Endothelial cell of umbilical vein (primary cell): ENCODE measurements around the gene SMAD3. TPM values are rescaled to one million over a fixed set of nuclear protein-coding genes. Genes with fewer than 3 reads are reported as not detected.

Source experiments
- BruUV-seq: library from RNA; stranded (reverse); fragments of 400-500 nt; replicated peaks from 2 replicates; lab custom pipeline; 2021; lab: Mats Ljungman, UMichigan
- CTCF ChIA-PET: fragments of 300-600, 350-600 bp; sonication (Branson Sonifier 250); formaldehyde crosslinking; loops from one replicate; lab custom pipeline; 2021; ENCODE audit warnings: antibody characterized with exemption, inconsistent platforms; lab: Charles Lee
- POLR2A ChIA-PET: fragments of 300-600, 350-600 bp; sonication (Branson Sonifier 250); formaldehyde crosslinking; loops from one replicate; lab custom pipeline; 2021; ENCODE audit warnings: antibody characterized with exemption, inconsistent platforms; lab: Charles Lee
- DNase-seq: peaks from one replicate; pipeline ENCODE4 v3.0.0-alpha.2; 2011; ENCODE audit warnings: low read depth, low spot score
- FAIRE-seq: peaks from 2 replicates; lab custom pipeline; 2011; peaks lifted over from hg19 to GRCh38; lab: Jason Lieb, UNC
- H2AFZ ChIP-seq: 2 replicates; pipeline ENCODE4 v1.6.0; 2012; ENCODE audit warnings: low read depth, low read length, control low read depth, inconsistent platforms
- H3K27ac ChIP-seq: 2 replicates; pipeline ENCODE4 v1.5.1; 2011; ENCODE audit warnings: low read depth, mild to moderate bottlenecking, control low read depth, low read length, moderate library complexity; ENCODE audit not compliant: insufficient read depth
- H3K27me3 ChIP-seq, 2 experiments: 2 replicates each; pipeline versions ENCODE4 v1.6.0 to v1.6.1; 2011; ENCODE audit warnings: low read length in 2 of 2, mixed read lengths in 1 of 2; ENCODE audit not compliant: control insufficient read depth in 2 of 2, insufficient read depth in 2 of 2
- H3K36me3 ChIP-seq, 2 experiments: 2 replicates in 1 of 2; 3 replicates in 1 of 2; pipeline ENCODE4 v1.5.1; 2011; ENCODE audit warnings: low read length in 2 of 2, mild to moderate bottlenecking in 1 of 2, moderate library complexity in 1 of 2; ENCODE audit not compliant: control insufficient read depth in 2 of 2, insufficient read depth in 2 of 2; ENCODE audit errors: extremely low read depth in 1 of 2
- H3K4me1 ChIP-seq: 3 replicates; pipeline ENCODE4 v1.5.1; 2011; ENCODE audit warnings: mild to moderate bottlenecking, low read length; ENCODE audit not compliant: control insufficient read depth, insufficient read depth; ENCODE audit errors: extremely low read depth
- H3K4me2 ChIP-seq: 2 replicates; pipeline ENCODE4 v1.6.1; 2011; ENCODE audit warnings: low read length, control low read depth, mixed read lengths; ENCODE audit not compliant: insufficient read depth
- H3K4me3 ChIP-seq, 3 experiments: fragments of 200-600 bp in 1 of 3; sonication (generic), shearing (Covaris generic) in 1 of 3; replicated peaks in 1 of 3; 2 replicates each; pipeline ENCODE4 v1.5.1; 2011 to 2016; ENCODE audit warnings: control low read depth in 3 of 3, low read length in 3 of 3, mild to moderate bottlenecking in 2 of 3, inconsistent platforms in 1 of 3, low read depth in 1 of 3, moderate library complexity in 1 of 3; ENCODE audit not compliant: insufficient read depth in 1 of 3
- H3K79me2 ChIP-seq: 2 replicates; pipeline ENCODE4 v1.6.0; 2012; ENCODE audit warnings: low read length, inconsistent platforms; ENCODE audit not compliant: control insufficient read depth, insufficient read depth
- H3K9ac ChIP-seq: replicated peaks from 2 replicates; pipeline ENCODE3; 2011; ENCODE audit warnings: low read length, control low read depth; ENCODE audit not compliant: insufficient read depth; ENCODE audit errors: extremely low read depth
- H3K9me1 ChIP-seq: replicated peaks from 3 replicates; pipeline ENCODE4 v1.6.0; 2011; ENCODE audit warnings: mild to moderate bottlenecking, low read length; ENCODE audit not compliant: control insufficient read depth, insufficient read depth; ENCODE audit errors: extremely low read depth
- H3K9me3 ChIP-seq: replicated peaks from 2 replicates; pipeline ENCODE4 v1.5.1; 2012; ENCODE audit warnings: low read length, inconsistent platforms; ENCODE audit not compliant: control insufficient read depth, insufficient read depth
- H4K20me1 ChIP-seq: replicated peaks from 2 replicates; pipeline ENCODE3; 2011; ENCODE audit warnings: mild to moderate bottlenecking, low read length; ENCODE audit not compliant: control insufficient read depth, insufficient read depth; ENCODE audit errors: extremely low read depth
- EZH2 ChIP-seq: IDR thresholded peaks from 2 replicates; pipeline ENCODE4 v1.6.1; 2012; ENCODE audit warnings: borderline replicate concordance, low read depth, mild to moderate bottlenecking, moderate library complexity, low read length, inconsistent platforms; ENCODE audit not compliant: severe bottlenecking
- FOS ChIP-seq: IDR thresholded peaks from 2 replicates; pipeline ENCODE4 v1.6.1; 2011; ENCODE audit warnings: mild to moderate bottlenecking, low read length, moderate library complexity, borderline replicate concordance; ENCODE audit not compliant: insufficient read depth
- GATA2 ChIP-seq: IDR thresholded peaks from 2 replicates; pipeline ENCODE4 v1.7.0; 2011; ENCODE audit warnings: low read depth, mild to moderate bottlenecking, moderate library complexity, mixed read lengths, low read length; ENCODE audit not compliant: insufficient read length, insufficient read depth
- JUN ChIP-seq: IDR thresholded peaks from 2 replicates; pipeline ENCODE4 v1.6.1; 2011; ENCODE audit warnings: borderline replicate concordance, low read depth; ENCODE audit not compliant: insufficient read length, insufficient read depth
- MYC ChIP-seq: IDR thresholded peaks from one replicate; pipeline ENCODE4 v1.6.1; 2011; ENCODE audit warnings: mild to moderate bottlenecking, low read depth, low read length
- POLR2A ChIP-seq: IDR thresholded peaks from 2 replicates; pipeline ENCODE4 v1.6.1; 2012; ENCODE audit warnings: low read depth, mild to moderate bottlenecking, control low read depth, low read length
- POLR2AphosphoS5 ChIP-seq: IDR thresholded peaks from 2 replicates; pipeline ENCODE4 v1.6.1; 2012; ENCODE audit warnings: low read depth, mild to moderate bottlenecking, control low read depth, low read length, moderate library complexity; ENCODE audit not compliant: insufficient read depth
- dilution Hi-C: fragments of 300-500 bp; cut with MboI; formaldehyde crosslinking; loops from one replicate; pipeline ENCODE4 v1.15.0; 2019; ENCODE audit warnings: low sequenced_read_pairs; ENCODE audit not compliant: extremely low pct_ligation_motif_present
- intact Hi-C: fragments of 100-400 bp; cut with micrococcal nuclease; formaldehyde crosslinking; loops from one replicate; pipeline ENCODE4 v1.10.0; 2022
- polyA plus RNA-seq, 4 experiments: library from polyadenylated mRNA; depleted of rRNA in 3 of 4; stranded (reverse) in 3 of 4; unstranded in 1 of 4; fragments of >200 nt; gene quantifications; 2 replicates each; pipeline versions ENCODE4 v1.2.1 to v1.2.3, GENCODE V29; 2011 to 2012; ENCODE audit warnings: missing spikeins in 1 of 4
- total RNA-seq: library from RNA; stranded (reverse); gene quantifications from 2 replicates; pipeline ENCODE4 v1.2.3, GENCODE V29; 2021
- TF ChIP-seq, protein P1 (sequence below): IDR thresholded peaks from 2 replicates; pipeline ENCODE4 v1.6.1; 2011; ENCODE audit not compliant: insufficient read depth, insufficient read length
- TF ChIP-seq, protein P2 (sequence below), 2 donors: IDR thresholded peaks; 1 replicate in 1 of 2; 2 replicates in 1 of 2; pipeline ENCODE4 v1.5.1; 2011; ENCODE audit warnings: low read length in 2 of 2, mild to moderate bottlenecking in 2 of 2, moderate library complexity in 2 of 2, control low read depth in 1 of 2, inconsistent platforms in 1 of 2, low read depth in 1 of 2; ENCODE audit not compliant: insufficient read depth in 1 of 2; ENCODE audit errors: extremely low read depth in 1 of 2

Gene SMAD3
- total and polyA plus RNA-seq, 2 donors (not counting 3 experiments of a cell fraction or from before 2014, with no cell fraction given), result 56.4 to 88.2 TPM

DNA sequence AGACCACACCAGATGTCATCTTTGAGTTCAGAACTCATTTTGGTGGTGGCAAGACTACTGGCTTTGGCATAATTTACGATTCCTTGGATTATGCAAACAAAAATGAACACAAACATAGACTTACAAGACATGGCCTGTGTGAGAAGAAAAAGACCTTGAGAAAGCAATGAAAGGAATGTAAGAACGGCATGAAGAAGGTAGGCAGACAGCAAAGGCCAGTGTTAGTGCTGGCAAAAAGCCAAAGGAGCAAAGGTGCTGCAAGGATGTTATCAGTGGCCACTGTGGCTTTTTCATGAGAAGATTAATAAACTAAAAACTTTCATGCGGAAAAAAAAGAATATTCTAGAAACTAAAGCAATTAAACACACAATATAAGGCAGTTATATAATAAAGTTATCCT lies 167.2 kb downstream of the SMAD3 start:
- no peak overlapping the region for H3K4me2 ChIP-seq
- dilution Hi-C loops (no loop called here), intact Hi-C loops (no loop called here)
- DNase-seq (no peak), FAIRE-seq (no peak)
- no TSS peak for BruUV-seq
- no peak overlapping the region for H3K4me3 ChIP-seq
- no peak overlapping the region for H3K9ac ChIP-seq
- peaks cover 11 to 16% of the 10 kb centered on the region in 2 experiments for H3K36me3 ChIP-seq
- no peak overlapping the region for H2AFZ ChIP-seq
- H4K20me1 ChIP-seq, result no peaks in the 10 kb centered on the region
- H3K4me1 ChIP-seq, result no peaks in the 10 kb centered on the region
- TF ChIP-seq, protein P1, sequence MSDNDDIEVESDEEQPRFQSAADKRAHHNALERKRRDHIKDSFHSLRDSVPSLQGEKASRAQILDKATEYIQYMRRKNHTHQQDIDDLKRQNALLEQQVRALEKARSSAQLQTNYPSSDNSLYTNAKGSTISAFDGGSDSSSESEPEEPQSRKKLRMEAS, result no peak
- no peak for TF ChIP-seq EZH2
- TF ChIP-seq GATA2, result no peak
- no peak for TF ChIP-seq MYC
- no peak for TF ChIP-seq POLR2A
- TF ChIP-seq, protein P2, sequence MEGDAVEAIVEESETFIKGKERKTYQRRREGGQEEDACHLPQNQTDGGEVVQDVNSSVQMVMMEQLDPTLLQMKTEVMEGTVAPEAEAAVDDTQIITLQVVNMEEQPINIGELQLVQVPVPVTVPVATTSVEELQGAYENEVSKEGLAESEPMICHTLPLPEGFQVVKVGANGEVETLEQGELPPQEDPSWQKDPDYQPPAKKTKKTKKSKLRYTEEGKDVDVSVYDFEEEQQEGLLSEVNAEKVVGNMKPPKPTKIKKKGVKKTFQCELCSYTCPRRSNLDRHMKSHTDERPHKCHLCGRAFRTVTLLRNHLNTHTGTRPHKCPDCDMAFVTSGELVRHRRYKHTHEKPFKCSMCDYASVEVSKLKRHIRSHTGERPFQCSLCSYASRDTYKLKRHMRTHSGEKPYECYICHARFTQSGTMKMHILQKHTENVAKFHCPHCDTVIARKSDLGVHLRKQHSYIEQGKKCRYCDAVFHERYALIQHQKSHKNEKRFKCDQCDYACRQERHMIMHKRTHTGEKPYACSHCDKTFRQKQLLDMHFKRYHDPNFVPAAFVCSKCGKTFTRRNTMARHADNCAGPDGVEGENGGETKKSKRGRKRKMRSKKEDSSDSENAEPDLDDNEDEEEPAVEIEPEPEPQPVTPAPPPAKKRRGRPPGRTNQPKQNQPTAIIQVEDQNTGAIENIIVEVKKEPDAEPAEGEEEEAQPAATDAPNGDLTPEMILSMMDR (IDR thresholded peaks at IDR 0.05; ENCODE audit: extremely low read depth in 1 of 2, insufficient read depth in 1 of 2, low read depth in 1 of 2, low read length in 2 of 2), result no peak
- no peak for TF ChIP-seq FOS
- no peak for TF ChIP-seq POLR2AphosphoS5
- no peak for TF ChIP-seq JUN
- POLR2A ChIA-PET, result no interaction called here
- no peak overlapping the region for H3K27ac ChIP-seq
- CTCF ChIA-PET, result no interaction called here
- H3K9me1 ChIP-seq, result no peaks in the 10 kb centered on the region
- no peaks in the 10 kb centered on the region for H3K27me3 ChIP-seq
- no peaks in the 10 kb centered on the region for H3K9me3 ChIP-seq
- peaks cover 4% of the 10 kb centered on the region for H3K79me2 ChIP-seq
